Hematopoietic multipotent progenitor cell (in vitro differentiated cells): ENCODE measurements around the gene SPINK7. TPM values are rescaled to one million over a fixed set of nuclear protein-coding genes. Genes with fewer than 3 reads are reported as not detected.

Source experiments
- DNase-seq, 3 donors: peaks; one replicate each; pipeline ENCODE4 v3.0.0-alpha.2; 2011 to 2015; ENCODE audit warnings: low read depth in 2 of 3, low spot score in 2 of 3
- total RNA-seq: library from RNA; depleted of rRNA; stranded (reverse); fragments of >200 nt; gene quantifications from one replicate; pipeline ENCODE4 v1.2.3, GENCODE V29; 2012

SPINK7 gene
- total RNA-seq, 1 donor = not detected

GRCh38 chr5:148343046-148343407 is 30.8 kb downstream of the SPINK7 start:
- no peak for DNase-seq

GRCh38 chr5:148343603-148344487 is 31.6 kb downstream of the SPINK7 start:
- DNase-seq = no peak

DNA sequence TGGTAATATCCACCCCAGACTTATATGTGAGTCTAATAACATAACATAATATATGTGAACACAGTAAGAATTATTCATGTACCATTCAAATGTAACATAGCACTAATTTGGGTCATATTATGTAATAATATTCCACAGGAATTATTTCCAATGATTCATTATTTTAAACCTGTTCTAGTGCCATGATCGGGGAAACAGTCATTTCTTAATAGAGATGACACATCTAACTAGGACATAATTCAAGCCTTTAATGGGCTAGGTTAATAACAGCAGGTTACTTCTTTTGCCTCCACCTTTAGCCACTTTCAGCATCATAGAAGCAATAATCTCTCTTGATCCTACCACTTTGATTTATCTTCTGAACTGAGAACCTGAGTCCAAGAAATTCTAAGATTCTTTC is 35.5 kb downstream of the SPINK7 start:
- DNase-seq = no peak

- DNase-seq = no peak
Measured at GRCh38 chr5:148352696-148353095, 40.5 kb downstream of the SPINK7 start.

GRCh38 chr5:148353634-148354033 is 41.4 kb downstream of the SPINK7 start:
- DNase-seq = no peak

DNA sequence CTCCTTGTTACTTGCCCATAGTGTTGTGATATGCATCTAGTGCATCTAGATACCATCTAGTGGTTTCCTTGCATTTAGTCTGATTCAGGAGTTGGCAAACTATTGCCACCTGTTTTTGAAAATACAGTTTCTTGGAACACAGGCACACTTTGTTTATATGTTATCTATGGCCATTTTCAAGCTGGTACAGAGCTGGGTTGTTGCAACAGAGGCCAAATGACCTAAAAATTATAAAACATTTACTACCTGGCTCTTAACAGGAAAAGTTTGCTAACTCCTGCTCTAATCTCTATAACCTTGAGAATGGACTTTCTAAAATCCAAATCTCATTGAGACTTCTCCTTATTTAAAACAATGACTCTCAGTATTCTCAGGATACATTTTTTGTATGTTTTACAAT is 52.1 kb downstream of the SPINK7 start:
- no peak for DNase-seq

Other genes starting within 250 kb of the SPINK7 start
- gene SPINK5, start 248.4 kb upstream of the SPINK7 start, total RNA-seq = not detected
- not detected for gene SPINK14, start 143.9 kb upstream of the SPINK7 start, total RNA-seq
- gene SPINK6, start 109.4 kb upstream of the SPINK7 start, total RNA-seq = not detected
- not detected for gene MARCOL, start 73.9 kb upstream of the SPINK7 start, total RNA-seq
- not detected for gene SPINK13, start 43.6 kb upstream of the SPINK7 start, total RNA-seq
- not detected for gene SPINK9, start 23.1 kb downstream of the SPINK7 start, total RNA-seq
- gene FBXO38, start 71.5 kb downstream of the SPINK7 start, total RNA-seq = 28.8 TPM